KMS-11 (cell line): ENCODE measurements around the gene RUNX3.

Experiments
- H2AFZ ChIP-seq: fragments of 200-600 bp; sonication (generic); 2 replicates; pipeline ENCODE4 v1.6.1; 2016; ENCODE audit warnings: antibody characterized with exemption, mixed run types, low read depth
- H3K27ac ChIP-seq: fragments of 200-600 bp; sonication (generic); 2 replicates; pipeline ENCODE4 v1.6.1; 2016; ENCODE audit warnings: mild to moderate bottlenecking, mixed run types
- H3K27me3 ChIP-seq: fragments of 200-600 bp; sonication (generic); 2 replicates; pipeline ENCODE4 v1.6.1; 2017; ENCODE audit warnings: mild to moderate bottlenecking, low read depth, mixed run types, moderate library complexity; ENCODE audit not compliant: insufficient read depth
- H3K36me3 ChIP-seq: fragments of 200-600 bp; sonication (generic); 2 replicates; pipeline ENCODE4 v1.6.1; 2017; ENCODE audit warnings: mild to moderate bottlenecking, mixed run types; ENCODE audit not compliant: insufficient read depth
- H3K4me1 ChIP-seq: fragments of 200-600 bp; sonication (generic); 2 replicates; pipeline ENCODE4 v1.6.1; 2016; ENCODE audit warnings: mild to moderate bottlenecking, low read depth, mixed run types; ENCODE audit not compliant: poor library complexity, severe bottlenecking
- H3K4me2 ChIP-seq: fragments of 200-600 bp; sonication (generic); 2 replicates; pipeline ENCODE4 v1.7.0; 2016; ENCODE audit warnings: mild to moderate bottlenecking, mixed run types
- H3K4me3 ChIP-seq: fragments of 200-600 bp; sonication (generic); IDR thresholded peaks from 2 replicates; pipeline ENCODE4 v1.6.1; 2017; ENCODE audit warnings: low read depth, low read length, mixed read lengths; ENCODE audit not compliant: insufficient read depth
- H3K79me2 ChIP-seq: fragments of 200-600 bp; sonication (generic); 2 replicates; pipeline ENCODE4 v1.6.1; 2016; ENCODE audit warnings: low read depth, mixed run types; ENCODE audit not compliant: insufficient read depth
- H3K9ac ChIP-seq: fragments of 200-600 bp; sonication (generic); 2 replicates; pipeline ENCODE4 v1.6.1; 2016; ENCODE audit warnings: mild to moderate bottlenecking, mixed run types
- H4K20me1 ChIP-seq: fragments of 200-600 bp; sonication (generic); 2 replicates; pipeline ENCODE4 v1.6.1; 2016; ENCODE audit warnings: mild to moderate bottlenecking, mixed run types; ENCODE audit not compliant: insufficient read depth
- CTCF ChIP-seq: fragments of 200-600 bp; sonication (generic); conservative IDR thresholded peaks from 2 replicates; pipeline ENCODE4 v1.6.1; 2017; ENCODE audit warnings: low read depth, mild to moderate bottlenecking, antibody characterized with exemption, low read length, moderate library complexity, mixed read lengths

RUNX3 gene

DNA sequence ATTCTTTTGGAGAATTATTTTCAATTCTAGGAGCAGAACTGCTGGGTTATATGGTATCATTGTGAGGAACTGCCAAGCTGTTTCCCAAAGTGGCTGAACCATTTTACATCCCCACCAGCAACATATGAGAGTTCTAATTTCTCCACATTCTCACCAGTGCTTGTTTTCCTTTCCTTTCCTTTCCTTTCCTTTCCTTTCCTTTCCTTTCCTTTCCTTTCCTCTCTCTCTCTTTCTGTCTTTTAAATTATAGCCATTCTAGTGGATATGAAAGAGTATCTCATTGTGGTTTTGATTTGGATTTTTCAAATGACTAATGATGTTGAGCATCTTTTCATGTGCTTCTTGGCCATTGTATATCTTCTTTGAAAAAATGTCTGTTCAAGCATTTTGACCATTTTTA is 45.3 kb downstream of the RUNX3 start:
- H3K4me2 ChIP-seq, result no peak overlapping the region
- no peak overlapping the region for H3K4me3 ChIP-seq
- H3K36me3 ChIP-seq, result no peaks in the 10 kb centered on the region
- no peaks in the 10 kb centered on the region for H3K79me2 ChIP-seq
- no peak for TF ChIP-seq CTCF
- H3K4me1 ChIP-seq, result no peaks in the 10 kb centered on the region
- H2AFZ ChIP-seq, result no peak overlapping the region
- no peak overlapping the region for H3K27ac ChIP-seq
- H3K9ac ChIP-seq, result no peak overlapping the region
- H4K20me1 ChIP-seq, result no peaks in the 10 kb centered on the region
- no peaks in the 10 kb centered on the region for H3K27me3 ChIP-seq

DNA sequence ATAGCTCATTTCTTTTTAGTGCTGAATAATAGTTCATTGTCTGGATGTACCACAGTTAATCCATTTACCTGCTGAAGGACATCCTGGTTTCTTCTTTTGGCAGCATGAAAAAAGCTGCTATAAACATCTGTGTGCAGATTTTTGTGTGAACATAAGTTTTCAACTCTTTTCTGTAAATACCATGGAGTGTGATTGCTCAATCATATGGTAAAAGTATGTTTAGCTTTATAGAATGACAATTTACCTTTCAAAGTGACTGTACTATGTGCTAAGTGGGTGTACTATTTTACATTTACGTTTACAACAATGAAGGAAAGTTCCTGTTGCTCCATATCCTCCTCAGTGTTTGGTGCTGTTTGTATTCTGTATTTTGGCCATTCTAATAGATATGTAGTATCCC is 49.0 kb downstream of the RUNX3 start:
- H4K20me1 ChIP-seq, result no peaks in the 10 kb centered on the region
- no peak overlapping the region for H2AFZ ChIP-seq
- H3K4me3 ChIP-seq, result no peak overlapping the region
- H3K79me2 ChIP-seq, result no peaks in the 10 kb centered on the region
- H3K4me2 ChIP-seq, result no peak overlapping the region
- H3K27me3 ChIP-seq, result no peaks in the 10 kb centered on the region
- no peaks in the 10 kb centered on the region for H3K36me3 ChIP-seq
- peaks cover 4% of the 10 kb centered on the region for H3K4me1 ChIP-seq
- no peak for TF ChIP-seq CTCF
- H3K9ac ChIP-seq, result no peak overlapping the region
- no peak overlapping the region for H3K27ac ChIP-seq

DNA sequence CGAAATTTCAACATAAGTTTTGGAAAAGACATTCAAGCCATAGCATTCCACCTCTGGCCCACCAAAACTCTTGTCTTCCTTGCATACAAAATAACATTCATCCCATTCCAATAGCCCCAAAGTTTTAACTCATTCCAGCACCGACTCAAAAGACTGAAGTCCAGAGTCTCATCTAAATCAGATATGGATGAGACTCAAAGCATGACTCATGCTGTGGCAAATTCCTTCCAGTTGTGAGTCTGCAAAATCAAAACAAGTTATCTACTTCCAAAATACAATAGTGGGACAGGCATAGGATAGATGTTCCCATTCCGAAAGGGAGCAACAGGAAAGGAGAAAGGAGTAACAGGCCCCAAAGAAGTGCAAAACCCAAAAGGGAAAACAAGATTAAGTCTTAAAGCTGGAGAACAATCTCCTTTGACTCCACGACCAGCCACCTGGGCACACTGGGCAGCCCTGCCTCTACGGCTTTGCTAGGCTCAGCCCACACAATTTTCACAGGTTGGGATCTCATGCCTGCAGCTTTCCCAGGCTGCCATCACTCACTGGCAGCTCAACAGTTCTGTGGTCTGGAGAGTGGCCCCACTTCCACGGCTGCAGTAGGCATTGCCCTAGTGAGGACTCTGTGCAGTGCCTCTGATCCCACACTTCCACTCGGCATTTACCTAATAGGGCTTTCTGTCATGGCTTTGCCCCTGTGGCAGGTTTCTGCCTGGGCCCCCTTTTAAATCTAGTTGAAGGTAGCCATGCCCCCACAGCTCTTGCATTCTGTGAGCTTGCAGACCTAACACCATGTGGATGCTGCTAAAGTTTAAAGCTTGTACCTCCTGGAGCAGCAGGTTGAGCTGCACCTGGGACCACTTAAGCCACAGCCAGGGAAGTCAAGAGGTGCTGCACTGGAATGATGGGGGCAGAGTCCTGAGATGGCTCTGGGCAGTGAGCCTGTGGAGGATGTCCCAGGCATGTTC is 51.0 kb downstream of the RUNX3 start:
- H3K36me3 ChIP-seq, result no peaks in the 10 kb centered on the region
- H3K27ac ChIP-seq, result no peak overlapping the region
- H3K4me2 ChIP-seq, result no peak overlapping the region
- no peaks in the 10 kb centered on the region for H3K79me2 ChIP-seq
- H3K4me1 ChIP-seq, result peaks cover 4% of the 10 kb centered on the region
- H3K4me3 ChIP-seq, result no peak overlapping the region
- H2AFZ ChIP-seq, result no peak overlapping the region
- H3K9ac ChIP-seq, result no peak overlapping the region
- H3K27me3 ChIP-seq, result no peaks in the 10 kb centered on the region
- H4K20me1 ChIP-seq, result no peaks in the 10 kb centered on the region
- TF ChIP-seq CTCF, result no peak

DNA sequence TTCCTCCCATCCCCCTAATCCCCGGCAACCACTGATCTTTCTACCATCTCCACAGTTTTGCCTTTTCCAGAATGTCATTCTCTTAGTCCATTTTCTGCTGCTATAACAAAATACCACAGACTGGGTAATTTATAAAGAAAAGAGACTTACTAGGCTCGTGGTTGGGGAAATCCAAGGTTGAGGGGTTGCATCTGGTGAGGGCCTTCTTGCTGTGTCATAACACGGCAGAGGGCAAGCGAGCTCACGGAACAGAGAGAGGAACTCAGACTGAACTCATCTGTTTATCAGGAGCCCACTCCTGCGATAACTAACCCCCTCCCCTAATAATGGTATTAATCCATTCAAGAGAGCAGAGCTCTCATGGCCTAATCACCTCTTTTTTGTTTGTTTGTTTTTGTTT is 52.0 kb downstream of the RUNX3 start:
- no peak overlapping the region for H3K9ac ChIP-seq
- H3K27ac ChIP-seq, result no peak overlapping the region
- H3K79me2 ChIP-seq, result no peaks in the 10 kb centered on the region
- H2AFZ ChIP-seq, result no peak overlapping the region
- no peaks in the 10 kb centered on the region for H4K20me1 ChIP-seq
- H3K4me1 ChIP-seq, result peaks cover 4% of the 10 kb centered on the region
- no peak overlapping the region for H3K4me2 ChIP-seq
- no peak overlapping the region for H3K4me3 ChIP-seq
- no peaks in the 10 kb centered on the region for H3K27me3 ChIP-seq
- no peaks in the 10 kb centered on the region for H3K36me3 ChIP-seq
- no peak for TF ChIP-seq CTCF
